Esophagus squamous epithelium (tissue), 4 donors: Measurements from ENCODE around the gene TRAF2.

Experiments used
- CTCF ChIP-seq, 6 experiments: fragments of 450-650 bp in 4 of 6; fragments of 200-600 bp in 2 of 6; sonication (generic) in 2 of 6; IDR thresholded peaks; one replicate each; pipeline ENCODE4 v1.5.1; 2016 to 2019; ENCODE audit warnings: antibody characterized with exemption in 6 of 6, mild to moderate bottlenecking in 4 of 6, moderate library complexity in 4 of 6
- POLR2A ChIP-seq, 4 donors: fragments of 450-650 bp; IDR thresholded peaks; one replicate each; pipeline ENCODE4 v1.6.1; 2017; ENCODE audit warnings: antibody characterized with exemption in 4 of 4, mild to moderate bottlenecking in 4 of 4, moderate library complexity in 3 of 4

GRCh38 chr9:136916330-136917184, 30.2 kb downstream of the TRAF2 start:
- no peak for TF ChIP-seq CTCF (IDR thresholded peaks at IDR 0.05)
- no peak for TF ChIP-seq POLR2A (IDR thresholded peaks at IDR 0.05)
